Panc1 (cell line): ENCODE data around the gene RAPGEF1. TPM values are rescaled to one million over a fixed set of nuclear protein-coding genes. Genes with fewer than 3 reads are reported as not detected.

Source experiments
- ATAC-seq: fragments of 200-7000 bp; cut with Tn5 transposase; 2 replicates; pipeline ENCODE4 v1.9.1; 2020; ENCODE audit warnings: mild to moderate bottlenecking, moderate library complexity
- BruUV-seq: library from RNA; stranded (reverse); fragments of 400-500 nt; replicated peaks from 2 replicates; lab custom pipeline; 2021; lab: Mats Ljungman, UMichigan
- CTCF ChIA-PET: fragments of 300-600 bp; sonication (Branson Sonifier 250); formaldehyde crosslinking; loops from one replicate; lab custom pipeline; 2022; ENCODE audit warnings: antibody characterized with exemption; lab: Charles Lee
- POLR2A ChIA-PET: fragments of 300-600 bp; sonication (Branson Sonifier 250); formaldehyde crosslinking; loops from one replicate; lab custom pipeline; 2022; ENCODE audit warnings: antibody characterized with exemption; lab: Charles Lee
- DNase-seq: peaks from one replicate; pipeline ENCODE4 v3.0.0-alpha.2; 2010; ENCODE audit warnings: low read depth, low spot score
- H3K27ac ChIP-seq: 2 replicates; pipeline ENCODE4 v1.5.1; 2011; ENCODE audit warnings: mild to moderate bottlenecking, low read length, inconsistent platforms
- H3K27me3 ChIP-seq: fragments of 200-500 bp; sonication (Bioruptor generic); 2 replicates; pipeline ENCODE4 v1.6.0; 2014; ENCODE audit warnings: low read length, inconsistent platforms; ENCODE audit not compliant: control insufficient read depth, insufficient read depth
- H3K36me3 ChIP-seq: fragments of 200-500 bp; sonication (Bioruptor generic); 2 replicates; pipeline ENCODE4 v1.5.1; 2014; ENCODE audit warnings: inconsistent platforms, mild to moderate bottlenecking, low read length, moderate library complexity; ENCODE audit not compliant: control insufficient read depth, insufficient read depth
- H3K4me1 ChIP-seq: 2 replicates; pipeline ENCODE4 v1.5.1; 2011; ENCODE audit warnings: inconsistent platforms, mild to moderate bottlenecking, low read length, moderate library complexity; ENCODE audit not compliant: control insufficient read depth, insufficient read depth
- H3K4me3 ChIP-seq, 2 experiments: 2 replicates each; pipeline ENCODE4 v1.5.1; 2011 to 2012; ENCODE audit warnings: low read depth in 2 of 2, low read length in 2 of 2, mild to moderate bottlenecking in 2 of 2, inconsistent platforms in 1 of 2, moderate library complexity in 1 of 2
- H3K9me3 ChIP-seq: fragments of 200-500 bp; sonication (Bioruptor generic); 2 replicates; pipeline ENCODE4 v1.5.1; 2014; ENCODE audit warnings: low read depth, mild to moderate bottlenecking, inconsistent platforms, low read length, moderate library complexity; ENCODE audit not compliant: control insufficient read depth, insufficient read depth
- CTCF ChIP-seq: fragments of 450-650 bp; IDR thresholded peaks from 2 replicates; pipeline ENCODE4 v1.5.1; 2017; ENCODE audit warnings: mild to moderate bottlenecking
- POLR2AphosphoS5 ChIP-seq: IDR thresholded peaks from 2 replicates; pipeline ENCODE4 v1.6.1; 2012; ENCODE audit warnings: mild to moderate bottlenecking, low read depth, low read length, moderate library complexity
- REST ChIP-seq, 2 experiments: IDR thresholded peaks; 2 replicates each; pipeline ENCODE4 v1.6.1; 2011 to 2012; ENCODE audit warnings: low read depth in 2 of 2, control low read depth in 1 of 2, low read length in 1 of 2, mild to moderate bottlenecking in 1 of 2, moderate library complexity in 1 of 2; ENCODE audit not compliant: insufficient read depth in 1 of 2
- SIN3A ChIP-seq: IDR thresholded peaks from 2 replicates; pipeline ENCODE4 v1.6.1; 2012; ENCODE audit warnings: low read depth, mild to moderate bottlenecking, low read length, moderate library complexity, borderline replicate concordance; ENCODE audit not compliant: insufficient read depth
- TCF7L2 ChIP-seq: IDR thresholded peaks from 2 replicates; pipeline ENCODE4 v1.6.1; 2011; ENCODE audit warnings: mild to moderate bottlenecking, low read depth, low read length, inconsistent platforms
- in situ Hi-C: cut with HindIII; loops from 2 replicates; pipeline ENCODE4 v1.10.0; 2016; ENCODE audit warnings: low sequenced_read_pairs, low pct_unique_long_range_greater_than_20kb
- intact Hi-C: fragments of 100-400 bp; cut with micrococcal nuclease; formaldehyde crosslinking; loops from one replicate; pipeline ENCODE4 v1.10.0; 2022; ENCODE audit not compliant: unreplicated experiment
- total RNA-seq: library from RNA; stranded (reverse); gene quantifications from one replicate; pipeline ENCODE4 v1.2.1, GENCODE V29; 2021; ENCODE audit not compliant: unreplicated experiment

RAPGEF1 gene
- total RNA-seq, 1 experiment from 2014 or later, result 86.8 TPM

GRCh38 chr9:131717719-131718460 is 22.0 kb downstream of the RAPGEF1 start:
- no peak for TF ChIP-seq TCF7L2
- no peak for TF ChIP-seq POLR2AphosphoS5
- TF ChIP-seq REST (IDR thresholded peaks at IDR 0.05; ENCODE audit: insufficient read depth in 1 of 2, low read depth in 2 of 2, low read length in 1 of 2), result no peak
- no peak for TF ChIP-seq CTCF
- TF ChIP-seq SIN3A, result no peak
- intact Hi-C loops, result no loop called here
- Histone ChIP-seq H3K27ac (no peak overlapping the region), H3K27me3 (no peaks in the 10 kb centered on the region), H3K4me1 (peaks cover 9% of the 10 kb centered on the region; the same call in 1 of the 2 replicates), H3K4me3 (no peak overlapping the region), H3K36me3 (no peaks in the 10 kb centered on the region), H3K9me3 (no peaks in the 10 kb centered on the region)
- POLR2A ChIA-PET, result no interaction called here
- DNase-seq, result no peak
- in situ Hi-C loops, result no loop called here
- no TSS peak for BruUV-seq
- CTCF ChIA-PET, result no interaction called here
- ATAC-seq, result no peak

- ChIA-PET CTCF (interaction anchor here (0.7 kb wide), 1 partner anchor 16 kb away, joined by 3 read pairs; no protein-coding TSS in a partner anchor), POLR2A (no interaction called here)
- Histone ChIP-seq H3K4me3 (no peak overlapping the region), H3K4me1 (peaks cover 9% of the 10 kb centered on the region; the same call in 1 of the 2 replicates), H3K9me3 (no peaks in the 10 kb centered on the region), H3K36me3 (no peaks in the 10 kb centered on the region), H3K27ac (no peak overlapping the region), H3K27me3 (no peaks in the 10 kb centered on the region)
- no TSS peak for BruUV-seq
- TF ChIP-seq POLR2AphosphoS5, result no peak
- no peak for TF ChIP-seq SIN3A
- no peak for TF ChIP-seq TCF7L2
- TF ChIP-seq REST (IDR thresholded peaks at IDR 0.05; ENCODE audit: insufficient read depth in 1 of 2, low read depth in 2 of 2, low read length in 1 of 2), result no peak
- TF ChIP-seq CTCF, result no peak
- DNase-seq, result no peak
- ATAC-seq, result no peak
- intact Hi-C loops, result no loop called here
- in situ Hi-C loops, result no loop called here
Measured at GRCh38 chr9:131715906-131716305, 24.0 kb downstream of the RAPGEF1 start.
